Gastrocnemius medialis (tissue), 4 donors: Measurements from ENCODE around the gene TLE2.

Experiments
- CTCF ChIP-seq, 5 experiments: fragments of 450-650 bp in 3 of 5; fragments of 200-600 bp in 2 of 5; sonication (generic) in 2 of 5; IDR thresholded peaks in 4 of 5; conservative IDR thresholded peaks in 1 of 5; 1 replicate in 4 of 5; 2 replicates in 1 of 5; pipeline ENCODE4 v1.5.1; 2016 to 2019; ENCODE audit warnings: antibody characterized with exemption in 5 of 5, mild to moderate bottlenecking in 3 of 5, moderate library complexity in 3 of 5
- POLR2A ChIP-seq, 2 donors: fragments of 450-650 bp; IDR thresholded peaks; one replicate each; pipeline ENCODE4 v1.6.1; 2017; ENCODE audit warnings: antibody characterized with exemption in 2 of 2, mild to moderate bottlenecking in 2 of 2, moderate library complexity in 2 of 2

GRCh38 chr19:3024870-3025548 lies 4.1 kb downstream of the TLE2 start:
- TF ChIP-seq CTCF (IDR thresholded peaks at IDR 0.05 in 4 of 5, conservative IDR thresholded peaks at IDR 0.05 in 1 of 5), result no peak
- no peak for TF ChIP-seq POLR2A (IDR thresholded peaks at IDR 0.05)
